Mesothelial cell of epicardium (in vitro differentiated cells): Measurements from ENCODE around the gene FAM114A1. TPM values are rescaled to one million over a fixed set of nuclear protein-coding genes. Genes with fewer than 3 reads are reported as not detected.

Experiments used
- DNase-seq, 2 experiments: peaks; one replicate each; pipeline ENCODE4 v3.0.0; 2021; ENCODE audit warnings: low spot score in 2 of 2; ENCODE audit not compliant: unreplicated experiment in 2 of 2
- H3K27ac Mint-ChIP-seq: 2 replicates; pipeline ENCODE4 v1.8.0; 2021; ENCODE audit warnings: mixed read lengths
- H3K27me3 Mint-ChIP-seq: 2 replicates; pipeline ENCODE4 v1.8.0; 2021; ENCODE audit warnings: low read depth, mixed read lengths
- H3K36me3 Mint-ChIP-seq: 2 replicates; pipeline ENCODE4 v1.8.0; 2021; ENCODE audit warnings: mixed read lengths
- H3K4me1 Mint-ChIP-seq: 2 replicates; pipeline ENCODE4 v1.8.0; 2021; ENCODE audit warnings: mixed read lengths
- H3K4me3 Mint-ChIP-seq: 2 replicates; pipeline ENCODE4 v1.8.0; 2021; ENCODE audit warnings: mild to moderate bottlenecking, moderate library complexity, mixed read lengths
- H3K9me3 Mint-ChIP-seq: 2 replicates; pipeline ENCODE4 v1.8.0; 2021; ENCODE audit warnings: mixed read lengths
- CTCF ChIP-seq: fragments of 200-600 bp; sonication (generic); IDR thresholded peaks from one replicate; pipeline ENCODE4 v1.5.0; 2021; ENCODE audit warnings: antibody characterized with exemption; ENCODE audit not compliant: unreplicated experiment
- total RNA-seq: library from RNA; stranded (reverse); gene quantifications from 3 replicates; pipeline ENCODE4 v1.2.1, GENCODE V29; 2021

FAM114A1 gene
- total RNA-seq, 1 donor from 2014 or later: 53.7 TPM

DNA sequence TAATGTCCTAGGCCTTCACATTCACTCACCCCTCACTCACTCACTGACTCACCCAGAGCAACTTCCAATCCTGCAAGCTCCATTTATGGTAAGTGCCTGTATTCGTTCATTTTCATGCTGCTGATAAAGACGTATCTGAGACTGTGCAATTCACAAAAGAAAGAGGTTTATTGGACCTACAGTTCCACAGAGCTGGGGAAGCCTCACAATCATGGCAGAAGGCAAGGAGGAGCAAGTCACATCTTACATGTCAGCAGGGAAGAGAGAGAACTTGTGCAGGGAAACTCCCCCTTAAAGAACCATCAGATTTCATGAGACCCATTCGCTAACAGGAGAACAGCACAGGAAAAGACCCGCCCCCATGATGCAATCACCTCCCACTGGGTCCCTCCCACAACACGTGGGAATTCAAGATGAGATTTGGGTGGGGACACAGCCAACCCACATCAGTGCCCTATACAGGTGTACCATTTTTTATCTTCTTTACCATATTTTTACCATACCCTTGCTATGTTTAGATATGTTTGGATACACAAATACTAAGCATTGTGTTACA lies 44.8 kb upstream of the FAM114A1 start:
- peaks cover 16% of the 10 kb centered on the region for H3K9me3 Mint-ChIP-seq
- peaks cover 15% of the 10 kb centered on the region for H3K4me1 Mint-ChIP-seq
- DNase-seq: no peak
- no peaks in the 10 kb centered on the region for H3K27me3 Mint-ChIP-seq
- H3K36me3 Mint-ChIP-seq: peaks cover 2% of the 10 kb centered on the region
- H3K27ac Mint-ChIP-seq: no peak overlapping the region
- H3K4me3 Mint-ChIP-seq: no peak overlapping the region
- TF ChIP-seq CTCF: no peak

- DNase-seq: no peak
- Mint-ChIP-seq H3K4me1 (peaks cover 10% of the 10 kb centered on the region), H3K27me3 (no peaks in the 10 kb centered on the region), H3K36me3 (peaks cover 2% of the 10 kb centered on the region), H3K27ac (no peak overlapping the region), H3K4me3 (no peak overlapping the region), H3K9me3 (peaks cover 16% of the 10 kb centered on the region)
- TF ChIP-seq CTCF: no peak
Measured at GRCh38 chr4:38823766-38824165, 43.8 kb upstream of the FAM114A1 start.

- Mint-ChIP-seq H3K27me3 (no peaks in the 10 kb centered on the region), H3K27ac (no peak overlapping the region), H3K4me1 (no peaks in the 10 kb centered on the region), H3K9me3 (peaks cover 24% of the 10 kb centered on the region), H3K4me3 (no peak overlapping the region), H3K36me3 (peaks cover 4% of the 10 kb centered on the region)
- no peak for TF ChIP-seq CTCF
- DNase-seq: no peak
Measured at GRCh38 chr4:38829237-38829636, 38.4 kb upstream of the FAM114A1 start.

DNA sequence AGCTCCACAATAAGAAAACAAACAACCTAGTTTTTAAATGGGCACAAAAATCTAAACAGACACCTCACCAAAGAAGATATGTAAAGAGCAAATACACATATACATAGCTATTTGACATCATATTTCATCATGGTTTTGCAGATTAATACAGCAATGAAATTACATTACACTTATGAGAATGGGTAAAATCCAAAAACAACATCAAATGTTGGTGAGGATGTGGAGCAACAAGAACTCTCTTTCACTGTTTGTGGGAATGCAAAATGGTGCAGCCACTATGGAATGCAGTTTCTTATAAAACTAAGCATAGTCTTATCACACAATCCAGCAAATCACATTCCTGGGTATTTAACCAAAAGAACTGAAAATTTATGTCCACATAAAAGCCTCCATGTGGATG lies 36.0 kb upstream of the FAM114A1 start:
- DNase-seq: no peak
- Mint-ChIP-seq H3K4me3 (no peak overlapping the region), H3K4me1 (no peaks in the 10 kb centered on the region), H3K27me3 (no peaks in the 10 kb centered on the region), H3K9me3 (peaks cover 41% of the 10 kb centered on the region), H3K27ac (no peak overlapping the region), H3K36me3 (peaks cover 2% of the 10 kb centered on the region)
- TF ChIP-seq CTCF: no peak

GRCh38 chr4:38832206-38832605 lies 35.4 kb upstream of the FAM114A1 start:
- Mint-ChIP-seq H3K27me3 (no peaks in the 10 kb centered on the region), H3K4me3 (no peak overlapping the region), H3K9me3 (peaks cover 45% of the 10 kb centered on the region), H3K4me1 (no peaks in the 10 kb centered on the region), H3K27ac (no peak overlapping the region), H3K36me3 (peaks cover 2% of the 10 kb centered on the region)
- TF ChIP-seq CTCF: no peak
- no peak for DNase-seq
